H1 (cell line): Measurements from ENCODE around the gene SAP30. TPM values are rescaled to one million over a fixed set of nuclear protein-coding genes. Genes with fewer than 3 reads are reported as not detected.

Source experiments
- CREB1 ChIP-seq: IDR thresholded peaks from 2 replicates; pipeline ENCODE4 v1.6.1; 2012; ENCODE audit warnings: inconsistent platforms
- SP1 ChIP-seq: IDR thresholded peaks from 2 replicates; pipeline ENCODE4 v1.6.1; 2011; ENCODE audit warnings: low read depth, low read length
- polyA plus RNA-seq, 7 experiments: library from polyadenylated mRNA; depleted of rRNA in 3 of 7; stranded (reverse) in 5 of 7; unstranded in 2 of 7; fragments of >200 nt in 5 of 7; fragments of 200-250 nt in 2 of 7; gene quantifications; 1 replicate in 5 of 7; 2 replicates in 1 of 7; 4 replicates in 1 of 7; pipeline versions ENCODE4 v1.2.1 to v1.2.3, GENCODE V29; 2011 to 2013; ENCODE audit warnings: missing spikeins in 2 of 7, mixed read lengths in 2 of 7
- total RNA-seq: library from RNA; stranded (reverse); fragmentation: NEBNext Ultra II Directional; extraction: Animal tissue kit (Norgen Biotek cat#: 25700); gene quantifications from 2 replicates; pipeline ENCODE4 v1.2.1, GENCODE V29; 2021
- TF ChIP-seq, protein P1 (sequence below): IDR thresholded peaks from 2 replicates; pipeline ENCODE4 v1.6.1; 2011; ENCODE audit warnings: low read length, improper control_type of control experiment

Gene SAP30
- total and polyA plus RNA-seq, 2 of the 8 experiments (the other 6 are each of a cell fraction or from before 2014, with no cell fraction given), result 7.7 to 21.1 TPM

DNA sequence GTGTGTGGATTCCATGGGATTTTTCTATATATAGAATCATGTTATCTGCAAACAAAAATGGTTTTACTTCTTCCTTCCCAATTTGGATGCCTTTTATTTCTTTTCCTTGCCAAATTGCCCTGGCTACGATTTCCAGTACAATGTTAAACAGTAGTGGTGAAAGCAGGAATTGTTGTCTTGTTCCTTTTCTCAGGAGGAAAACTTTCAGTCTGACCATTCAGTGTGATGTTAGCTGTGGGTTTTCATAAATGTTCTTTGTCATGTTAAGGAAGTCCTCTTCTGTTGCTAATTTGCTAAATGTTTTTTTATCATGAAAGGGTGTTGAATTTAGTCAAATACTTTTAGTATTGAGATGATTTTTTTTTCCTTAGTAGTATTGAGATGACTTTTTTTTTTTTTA is 10.9 kb downstream of the SAP30 start (continued):
- no peak for TF ChIP-seq SP1
- TF ChIP-seq CREB1, result no peak
- TF ChIP-seq, protein P1, sequence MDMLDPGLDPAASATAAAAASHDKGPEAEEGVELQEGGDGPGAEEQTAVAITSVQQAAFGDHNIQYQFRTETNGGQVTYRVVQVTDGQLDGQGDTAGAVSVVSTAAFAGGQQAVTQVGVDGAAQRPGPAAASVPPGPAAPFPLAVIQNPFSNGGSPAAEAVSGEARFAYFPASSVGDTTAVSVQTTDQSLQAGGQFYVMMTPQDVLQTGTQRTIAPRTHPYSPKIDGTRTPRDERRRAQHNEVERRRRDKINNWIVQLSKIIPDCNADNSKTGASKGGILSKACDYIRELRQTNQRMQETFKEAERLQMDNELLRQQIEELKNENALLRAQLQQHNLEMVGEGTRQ, result no peak
